Stomach (tissue), 9 donors: ENCODE measurements around the gene SFRP4. TPM values are rescaled to one million over a fixed set of nuclear protein-coding genes. Genes with fewer than 3 reads are reported as not detected.

ENCODE experiments used
- DNase-seq, 2 donors: peaks; one replicate each; pipeline versions ENCODE4 v3.0.0 to v3.0.0-alpha.2; 2013 to 2019
- H3K27ac ChIP-seq, 5 donors: fragments of 200-600 bp in 4 of 5; sonication (generic) in 4 of 5; one replicate each; pipeline ENCODE4 v1.5.1; 2013 to 2019; ENCODE audit warnings: mild to moderate bottlenecking in 1 of 5, moderate library complexity in 1 of 5
- H3K27me3 ChIP-seq, 3 donors: fragments of 200-600 bp; sonication (generic); one replicate each; pipeline ENCODE4 v1.5.1; 2017 to 2019; ENCODE audit warnings: mixed run types in 1 of 3
- H3K36me3 ChIP-seq, 4 donors: fragments of 200-600 bp; sonication (generic); 1 replicate in 3 of 4; 2 replicates in 1 of 4; pipeline ENCODE4 v1.5.1; 2016 to 2019
- H3K4me1 ChIP-seq, 4 donors: fragments of 200-600 bp; sonication (generic); one replicate each; pipeline ENCODE4 v1.5.1; 2016 to 2019
- H3K4me3 ChIP-seq, 4 donors: fragments of 200-600 bp; sonication (generic) in 3 of 4; one replicate each; pipeline ENCODE4 v1.5.1; 2016 to 2019; ENCODE audit warnings: mild to moderate bottlenecking in 1 of 4
- H3K9me3 ChIP-seq, 4 donors: fragments of 200-600 bp; sonication (generic); one replicate each; pipeline ENCODE4 v1.5.1; 2016 to 2019
- EP300 ChIP-seq: sonication (generic); formaldehyde crosslinking; IDR thresholded peaks from one replicate; pipeline ENCODE4 v1.6.1; 2017; ENCODE audit warnings: antibody characterized with exemption
- POLR2A ChIP-seq, 4 donors: fragments of 450-650 bp; IDR thresholded peaks; one replicate each; pipeline ENCODE4 v1.6.1; 2016; ENCODE audit warnings: antibody characterized with exemption in 4 of 4, control low read depth in 2 of 4, mild to moderate bottlenecking in 1 of 4, moderate library complexity in 1 of 4
- POLR2AphosphoS5 ChIP-seq, 3 donors: sonication (generic); formaldehyde crosslinking; IDR thresholded peaks; one replicate each; pipeline ENCODE4 v1.6.1; 2016; ENCODE audit warnings: antibody characterized with exemption in 3 of 3
- WGBS, 5 donors: extraction: QIAGEN DNeasy Blood & Tissue Kit in 3 of 5; methylation state at CpG; one replicate each; pipeline versions ENCODE4 v1.1.5 to v1.1.7; 2013 to 2018; 5-methylcytosine and 5-hydroxymethylcytosine counted together
- intact Hi-C: fragments of 100-400 bp; cut with DNase I; formaldehyde crosslinking; loops from one replicate; pipeline ENCODE4 v1.15.1; 2023; ENCODE audit warnings: low total_unique reads
- polyA plus RNA-seq, 3 donors: library from polyadenylated mRNA; stranded (reverse); fragments of 200-250 nt; gene quantifications; one replicate each; pipeline ENCODE4 v1.2.3, GENCODE V29; 2013
- total RNA-seq, 5 donors: library from RNA; depleted of rRNA; stranded (reverse); fragments of >200 nt; gene quantifications; one replicate each; pipeline versions ENCODE4 v1.1.0 to v1.2.3, GENCODE V29; 2014 to 2016
- TF ChIP-seq, protein P1 (sequence below), 7 experiments: fragments of 450-650 bp in 4 of 7; fragments of 200-600 bp in 3 of 7; sonication (generic) in 3 of 7; IDR thresholded peaks; one replicate each; pipeline ENCODE4 v1.5.1; 2016 to 2019; ENCODE audit warnings: antibody characterized with exemption in 7 of 7, control low read depth in 2 of 7, mild to moderate bottlenecking in 1 of 7
- donor health status: healthy with polysubstance abuse.
- donor health status: Bipolar disorder and iron deficiency.
- donor health status: healthy.

The SFRP4 gene
- total and polyA plus RNA-seq, 8 donors: 0.29 to 7.9 (median 0.45) TPM; not detected in 3

DNA sequence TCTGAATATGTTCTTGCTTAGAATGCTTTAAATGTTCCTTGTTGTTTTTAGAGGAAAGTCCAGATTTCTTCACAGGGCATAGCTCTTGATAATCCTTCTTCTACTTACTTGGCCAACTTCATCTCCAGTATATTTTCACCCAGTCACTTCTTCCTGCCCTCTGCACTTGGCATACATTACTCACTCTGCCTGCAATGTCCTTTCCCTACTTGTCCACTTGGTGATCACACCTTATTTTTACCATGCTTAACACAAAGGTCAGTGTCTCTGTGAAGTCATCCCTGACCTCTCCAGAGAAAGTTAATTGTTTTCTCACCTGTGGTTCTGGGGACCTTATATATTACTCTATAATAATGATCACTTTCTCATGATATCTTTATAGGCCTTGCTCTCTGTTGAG is 23.3 kb downstream of the SFRP4 start:
- Histone ChIP-seq H3K27me3 (no peaks in the 10 kb centered on the region), H3K36me3 (no peaks in the 10 kb centered on the region), H3K4me1 (no peaks in the 10 kb centered on the region), H3K4me3 (no peak overlapping the region), H3K9me3 (no peaks in the 10 kb centered on the region), H3K27ac (no peak overlapping the region)
- TF ChIP-seq EP300 (no peak), POLR2AphosphoS5 (IDR thresholded peaks at IDR 0.05) (no peak)
- no peak for DNase-seq
- intact Hi-C loops: no loop called here

DNA sequence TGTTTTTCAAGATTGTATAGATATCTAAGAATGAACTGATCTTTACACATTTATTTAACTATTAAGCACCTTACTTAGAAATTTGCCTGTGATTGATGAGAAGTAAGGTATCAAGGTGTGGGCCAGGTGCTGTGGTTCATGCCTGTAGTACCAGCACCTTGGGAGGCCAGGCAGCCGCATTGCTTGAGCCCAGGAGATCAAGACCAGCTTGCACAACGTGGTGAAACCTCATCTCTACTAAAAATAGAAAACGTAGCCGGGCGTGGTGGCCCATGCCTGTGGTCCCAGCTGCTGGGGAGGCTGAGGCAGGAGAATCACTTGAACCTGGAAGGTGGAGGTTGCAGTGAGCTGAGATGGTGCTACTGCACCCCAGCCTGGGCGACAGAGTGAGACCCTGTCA is 34.5 kb downstream of the SFRP4 start:
- no peaks in the 10 kb centered on the region for H3K27me3 ChIP-seq
- no peaks in the 10 kb centered on the region for H3K4me1 ChIP-seq
- H3K4me3 ChIP-seq: no peak overlapping the region
- intact Hi-C loops: no loop called here
- WGBS, 5 donors: 74 to 86% (median 83%) methylated on average over 6 of the region's 6 CpGs
- no peak overlapping the region for H3K27ac ChIP-seq
- no peak for TF ChIP-seq EP300
- TF ChIP-seq, protein P1, sequence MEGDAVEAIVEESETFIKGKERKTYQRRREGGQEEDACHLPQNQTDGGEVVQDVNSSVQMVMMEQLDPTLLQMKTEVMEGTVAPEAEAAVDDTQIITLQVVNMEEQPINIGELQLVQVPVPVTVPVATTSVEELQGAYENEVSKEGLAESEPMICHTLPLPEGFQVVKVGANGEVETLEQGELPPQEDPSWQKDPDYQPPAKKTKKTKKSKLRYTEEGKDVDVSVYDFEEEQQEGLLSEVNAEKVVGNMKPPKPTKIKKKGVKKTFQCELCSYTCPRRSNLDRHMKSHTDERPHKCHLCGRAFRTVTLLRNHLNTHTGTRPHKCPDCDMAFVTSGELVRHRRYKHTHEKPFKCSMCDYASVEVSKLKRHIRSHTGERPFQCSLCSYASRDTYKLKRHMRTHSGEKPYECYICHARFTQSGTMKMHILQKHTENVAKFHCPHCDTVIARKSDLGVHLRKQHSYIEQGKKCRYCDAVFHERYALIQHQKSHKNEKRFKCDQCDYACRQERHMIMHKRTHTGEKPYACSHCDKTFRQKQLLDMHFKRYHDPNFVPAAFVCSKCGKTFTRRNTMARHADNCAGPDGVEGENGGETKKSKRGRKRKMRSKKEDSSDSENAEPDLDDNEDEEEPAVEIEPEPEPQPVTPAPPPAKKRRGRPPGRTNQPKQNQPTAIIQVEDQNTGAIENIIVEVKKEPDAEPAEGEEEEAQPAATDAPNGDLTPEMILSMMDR (IDR thresholded peaks at IDR 0.05): no peak
- no peak for TF ChIP-seq POLR2A (IDR thresholded peaks at IDR 0.05)
- no peak for TF ChIP-seq POLR2AphosphoS5 (IDR thresholded peaks at IDR 0.05)
- H3K9me3 ChIP-seq: peaks cover 0 to 5% (median 1%) of the 10 kb centered on the region in 4 donors
- DNase-seq: no peak
- no peaks in the 10 kb centered on the region for H3K36me3 ChIP-seq

Other genes with a start within 250 kb of the SFRP4 start
- gene GPR141, start 233.1 kb downstream of the SFRP4 start, total RNA-seq: 1 to 10 TPM in 2 of 5 donors, not detected in 3; 1.3 to 7.1 TPM
- 1 to 10 TPM in 1 of 3 donors, under 1 TPM in 2; 0.10 to 2.0 (median 0.50) TPM for gene GPR141, start 233.1 kb downstream of the SFRP4 start, polyA plus RNA-seq
- 10 to 100 TPM in 1 of 5 donors, not detected in 4; 14.8 TPM for gene NME8, start 68.2 kb downstream of the SFRP4 start, total RNA-seq
- gene NME8, start 68.2 kb downstream of the SFRP4 start, polyA plus RNA-seq: under 1 TPM in 1 of 3 donors, not detected in 2; 0.31 TPM
- 10 to 100 TPM in 1 of 5 donors, 1 to 10 TPM in 3, not detected in 1; 1.2 to 11.7 (median 6.1) TPM for gene EPDR1, start 3.8 kb upstream of the SFRP4 start, total RNA-seq
- gene EPDR1, start 3.8 kb upstream of the SFRP4 start, polyA plus RNA-seq: 1 to 10 TPM; 1.4 to 2.6 (median 1.5) TPM